ENCODE results near the gene FHAD1. TPM values are rescaled to one million over a fixed set of nuclear protein-coding genes. Genes with fewer than 3 reads are reported as not detected.

The FHAD1 gene
- total and polyA plus RNA-seq, 2 donors (not counting 1 experiment from before 2014, with no cell fraction given), result not detected

DNA sequence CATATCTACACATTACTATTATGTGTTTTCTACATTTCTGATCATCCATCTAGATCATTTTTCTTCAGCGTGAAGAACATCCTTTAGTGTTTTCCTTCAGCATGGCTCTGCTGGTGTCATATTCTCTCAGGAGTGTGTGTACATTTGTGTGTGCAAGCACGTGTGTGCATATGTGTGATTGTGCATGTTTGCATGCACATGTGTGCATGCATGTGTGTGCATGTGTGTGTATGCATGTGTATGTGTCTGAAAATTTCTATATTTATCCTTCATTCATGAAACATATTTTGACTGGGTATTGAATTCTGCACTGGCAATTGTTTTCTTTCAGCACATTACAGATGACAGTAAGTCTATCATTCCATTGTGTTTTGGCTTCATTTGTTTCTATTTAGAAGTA, 74.6 kb downstream of the FHAD1 start:
- H3K27ac ChIP-seq (ENCODE audit: low read length in 2 of 2), result no peak overlapping the region
- no peaks in the 10 kb centered on the region for H3K36me3 ChIP-seq (replicated peaks in 1 of 2; ENCODE audit: control extremely low read depth in 1 of 2, control insufficient read depth in 1 of 2, extremely low read depth in 1 of 2, insufficient read depth in 2 of 2, low read length in 1 of 2)
- no peak overlapping the region for H3K4me2 ChIP-seq (replicated peaks; ENCODE audit: low read depth, low read length, poor library complexity, severe bottlenecking)
- H3K4me1 ChIP-seq (ENCODE audit: control insufficient read depth in 2 of 2, insufficient read depth in 2 of 2, low read length in 2 of 2), result peaks cover 0 to 5% of the 10 kb centered on the region in 2 donors
- WGBS (ENCODE audit: insufficient coverage), result no CpG with 5 or more reads among the region's 2 CpGs
- H3K27ac Mint-ChIP-seq, result no peak overlapping the region
- peaks cover 7% of the 10 kb centered on the region for H3K27me3 Mint-ChIP-seq
- intact Hi-C loops (cut with micrococcal nuclease), result loop anchor here (5.0 kb wide), 1 partner anchor 421 kb away; the partner anchor contains the start of gene TMEM82
- no peak overlapping the region for H3K4me3 Mint-ChIP-seq
- peaks cover 2 to 8% (median 2%) of the 10 kb centered on the region in 3 donors for H3K9me3 ChIP-seq (ENCODE audit: control extremely low read depth in 1 of 3, control insufficient read depth in 2 of 3, insufficient read depth in 1 of 3, low read length in 2 of 3)
- no peak overlapping the region for H2AFZ ChIP-seq (ENCODE audit: insufficient read depth, low read depth, low read length, poor library complexity, severe bottlenecking)
- no peak overlapping the region for H3K9ac ChIP-seq (ENCODE audit: low read length)
- CTCF ChIA-PET, result interaction anchor here (3.0 to 4.7 kb wide), 2 partner anchors 109 to 110 kb away, joined by 43 to 292 read pairs; no protein-coding TSS in a partner anchor
- H3K4me1 Mint-ChIP-seq, result no peaks in the 10 kb centered on the region
- H3K4me3 ChIP-seq (ENCODE audit: control extremely low read depth in 1 of 5, extremely low read depth in 1 of 5, insufficient read depth in 1 of 5, low read depth in 2 of 5, low read length in 4 of 5), result no peak overlapping the region
- no peaks in the 10 kb centered on the region for H4K20me1 ChIP-seq (ENCODE audit: control insufficient read depth, insufficient read depth, low read length, poor library complexity, severe bottlenecking)
- H3K79me2 ChIP-seq (ENCODE audit: control insufficient read depth, insufficient read depth, low read length), result no peaks in the 10 kb centered on the region
- H3K9me3 Mint-ChIP-seq (ENCODE audit: insufficient read depth), result no peaks in the 10 kb centered on the region
- TF ChIP-seq, protein P1, sequence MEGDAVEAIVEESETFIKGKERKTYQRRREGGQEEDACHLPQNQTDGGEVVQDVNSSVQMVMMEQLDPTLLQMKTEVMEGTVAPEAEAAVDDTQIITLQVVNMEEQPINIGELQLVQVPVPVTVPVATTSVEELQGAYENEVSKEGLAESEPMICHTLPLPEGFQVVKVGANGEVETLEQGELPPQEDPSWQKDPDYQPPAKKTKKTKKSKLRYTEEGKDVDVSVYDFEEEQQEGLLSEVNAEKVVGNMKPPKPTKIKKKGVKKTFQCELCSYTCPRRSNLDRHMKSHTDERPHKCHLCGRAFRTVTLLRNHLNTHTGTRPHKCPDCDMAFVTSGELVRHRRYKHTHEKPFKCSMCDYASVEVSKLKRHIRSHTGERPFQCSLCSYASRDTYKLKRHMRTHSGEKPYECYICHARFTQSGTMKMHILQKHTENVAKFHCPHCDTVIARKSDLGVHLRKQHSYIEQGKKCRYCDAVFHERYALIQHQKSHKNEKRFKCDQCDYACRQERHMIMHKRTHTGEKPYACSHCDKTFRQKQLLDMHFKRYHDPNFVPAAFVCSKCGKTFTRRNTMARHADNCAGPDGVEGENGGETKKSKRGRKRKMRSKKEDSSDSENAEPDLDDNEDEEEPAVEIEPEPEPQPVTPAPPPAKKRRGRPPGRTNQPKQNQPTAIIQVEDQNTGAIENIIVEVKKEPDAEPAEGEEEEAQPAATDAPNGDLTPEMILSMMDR (IDR thresholded peaks at IDR 0.05), result no peak
- TF ChIP-seq EZH2 (IDR thresholded peaks at IDR 0.05; ENCODE audit: borderline replicate concordance, insufficient read depth, low read depth, low read length, poor library complexity, severe bottlenecking), result no peak
- DNase-seq (no peak), ATAC-seq (ENCODE audit: low read depth) (no peak)
- peaks cover 0 to 2% (median 0%) of the 10 kb centered on the region in 4 experiments for H3K27me3 ChIP-seq (replicated peaks in 1 of 4; ENCODE audit: control extremely low read depth in 1 of 4, control insufficient read depth in 3 of 4, insufficient read depth in 4 of 4, low read length in 3 of 4)
- POLR2A ChIA-PET, result no interaction called here

DNA sequence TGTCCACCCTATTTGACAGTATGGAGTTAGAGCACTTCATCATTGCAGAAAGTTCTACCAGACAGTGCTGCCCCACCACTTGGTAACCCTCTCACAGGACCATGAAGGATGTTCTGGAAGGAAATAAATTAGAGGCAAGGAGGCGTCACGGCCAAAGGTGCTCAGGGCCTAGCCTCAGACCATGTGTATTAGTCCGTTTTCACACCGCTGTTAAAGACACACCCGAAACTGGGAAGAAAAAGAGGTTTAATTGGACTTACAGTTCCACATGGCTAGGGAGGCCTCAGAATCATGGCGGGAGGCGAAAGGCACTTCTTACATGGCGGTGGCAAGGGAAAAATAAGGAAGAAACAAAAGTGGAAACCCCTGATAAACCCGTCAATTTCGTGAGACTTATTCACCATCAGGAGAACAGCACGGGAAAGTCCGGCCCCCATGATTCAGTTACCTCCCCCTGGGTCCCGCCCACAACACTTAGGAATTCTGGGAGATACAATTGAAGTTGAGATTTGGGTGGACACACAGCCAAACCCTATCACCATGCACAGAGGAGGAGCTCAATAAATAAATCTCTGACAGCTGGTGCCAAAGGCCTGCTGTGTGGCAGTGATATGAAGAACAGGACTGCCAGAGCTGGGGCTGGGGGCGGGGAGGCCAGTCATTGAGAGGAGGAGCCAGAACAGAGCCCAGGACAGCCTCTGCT, 75.8 kb downstream of the FHAD1 start:
- Histone ChIP-seq H3K36me3 (replicated peaks in 1 of 2; ENCODE audit: control extremely low read depth in 1 of 2, control insufficient read depth in 1 of 2, extremely low read depth in 1 of 2, insufficient read depth in 2 of 2, low read length in 1 of 2) (no peaks in the 10 kb centered on the region), H3K27me3 (replicated peaks in 1 of 4; ENCODE audit: control extremely low read depth in 1 of 4, control insufficient read depth in 3 of 4, insufficient read depth in 4 of 4, low read length in 3 of 4) (peaks cover 0 to 2% (median 0%) of the 10 kb centered on the region in 4 experiments), H2AFZ (ENCODE audit: insufficient read depth, low read depth, low read length, poor library complexity, severe bottlenecking) (no peak overlapping the region), H3K79me2 (ENCODE audit: control insufficient read depth, insufficient read depth, low read length) (no peaks in the 10 kb centered on the region), H3K27ac (ENCODE audit: low read length in 2 of 2) (no peak overlapping the region), H4K20me1 (ENCODE audit: control insufficient read depth, insufficient read depth, low read length, poor library complexity, severe bottlenecking) (no peaks in the 10 kb centered on the region), H3K4me2 (replicated peaks; ENCODE audit: low read depth, low read length, poor library complexity, severe bottlenecking) (no peak overlapping the region), H3K4me1 (ENCODE audit: control insufficient read depth in 2 of 2, insufficient read depth in 2 of 2, low read length in 2 of 2) (peaks cover 0 to 5% of the 10 kb centered on the region in 2 donors), H3K9ac (ENCODE audit: low read length) (no peak overlapping the region), H3K9me3 (ENCODE audit: control extremely low read depth in 1 of 3, control insufficient read depth in 2 of 3, insufficient read depth in 1 of 3, low read length in 2 of 3) (peaks cover 2 to 8% (median 2%) of the 10 kb centered on the region in 3 donors), H3K4me3 (ENCODE audit: control extremely low read depth in 1 of 5, extremely low read depth in 1 of 5, insufficient read depth in 1 of 5, low read depth in 2 of 5, low read length in 4 of 5) (no peak overlapping the region)
- no peak for ATAC-seq (ENCODE audit: low read depth)
- CTCF ChIA-PET, result interaction anchor here (0.7 to 4.7 kb wide), 29 partner anchors 8 to 195 kb away, joined by 3 to 292 read pairs (median 5); partner anchors contain the start of gene CTRC
- Mint-ChIP-seq H3K9me3 (ENCODE audit: insufficient read depth) (no peaks in the 10 kb centered on the region), H3K4me1 (no peaks in the 10 kb centered on the region), H3K27me3 (peaks cover 14% of the 10 kb centered on the region), H3K4me3 (no peak overlapping the region), H3K27ac (no peak overlapping the region)
- 94% methylated on average over 8 of the region's 14 CpGs for WGBS (ENCODE audit: insufficient coverage)
- DNase-seq, result no peak
- intact Hi-C loops (cut with micrococcal nuclease), result loop anchor here (5.0 kb wide), 1 partner anchor 420 kb away; the partner anchor contains the start of gene TMEM82
- TF ChIP-seq EZH2 (IDR thresholded peaks at IDR 0.05; ENCODE audit: borderline replicate concordance, insufficient read depth, low read depth, low read length, poor library complexity, severe bottlenecking), result no peak
- TF ChIP-seq, protein P1 (IDR thresholded peaks at IDR 0.05), result no peak
- POLR2A ChIA-PET, result no interaction called here
